GOT3 (cell line): ENCODE data around the gene GPD2.

Experiments used
- DNase-seq: peaks from one replicate; lab custom pipeline; 2025; ENCODE audit warnings: mixed read lengths; lab: John Stamatoyannopoulos, UW

The GPD2 gene

GRCh38 chr2:156435718-156436496, at the start of gene GPD2:
Gene GPD2 (plus strand): TSS chr2:156436379. CDS start chr2:156476106, 39,727 bp downstream.
- peak; percentile 60 for DNase-seq

DNA sequence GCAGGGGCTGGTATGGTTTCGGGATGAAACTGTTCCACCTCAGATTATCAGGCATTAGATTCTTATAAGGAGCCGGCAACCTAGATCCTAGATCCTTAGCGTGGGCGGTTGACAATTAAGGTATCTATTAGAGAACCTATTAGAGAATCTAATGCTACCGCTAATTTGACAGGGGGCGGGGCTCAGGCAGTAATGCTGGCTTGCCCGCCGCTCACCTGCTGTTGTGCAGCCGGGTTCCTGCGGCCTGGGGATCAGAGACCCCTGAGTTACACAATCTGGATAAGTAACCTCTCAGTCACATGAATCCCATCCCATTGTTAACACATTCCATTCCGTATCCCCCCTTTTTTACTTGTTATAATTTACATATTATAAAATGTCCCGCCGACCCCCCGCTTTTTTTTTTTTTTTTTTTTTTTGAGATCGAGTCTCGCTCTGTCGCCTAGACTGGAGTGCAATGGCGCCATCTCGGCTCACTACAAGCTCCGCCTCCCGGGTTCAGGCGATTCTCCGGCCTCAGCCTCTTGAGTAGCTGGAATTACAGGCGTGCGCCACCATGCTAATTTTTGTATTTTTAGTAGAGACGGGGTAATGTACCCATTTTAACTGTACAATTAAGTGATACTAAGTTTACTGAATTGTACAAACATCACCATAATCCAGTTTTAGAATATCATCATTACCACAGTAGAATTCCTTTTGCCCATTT, 42.0 kb upstream of the GPD2 start:
- no peak for DNase-seq

DNA sequence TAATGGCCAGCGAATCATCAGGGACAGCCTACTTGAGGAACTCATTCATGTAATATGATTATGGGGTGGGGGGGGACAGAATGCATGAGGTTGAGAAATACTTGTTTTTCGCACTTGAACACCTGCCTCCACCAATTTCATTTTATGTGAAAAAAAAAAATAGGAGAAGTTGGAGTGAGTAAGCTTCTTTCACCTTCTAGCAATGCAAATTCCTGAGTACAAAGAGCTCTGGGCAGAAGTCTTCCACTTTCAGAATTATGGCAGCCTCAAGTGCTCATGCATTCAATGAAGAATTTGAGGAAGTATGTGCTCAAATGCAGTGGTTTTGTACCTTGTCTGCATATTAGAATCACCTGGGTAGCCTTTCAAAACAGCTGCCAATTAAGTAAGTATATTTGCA, 40.1 kb upstream of the GPD2 start:
- DNase-seq = no peak

DNA sequence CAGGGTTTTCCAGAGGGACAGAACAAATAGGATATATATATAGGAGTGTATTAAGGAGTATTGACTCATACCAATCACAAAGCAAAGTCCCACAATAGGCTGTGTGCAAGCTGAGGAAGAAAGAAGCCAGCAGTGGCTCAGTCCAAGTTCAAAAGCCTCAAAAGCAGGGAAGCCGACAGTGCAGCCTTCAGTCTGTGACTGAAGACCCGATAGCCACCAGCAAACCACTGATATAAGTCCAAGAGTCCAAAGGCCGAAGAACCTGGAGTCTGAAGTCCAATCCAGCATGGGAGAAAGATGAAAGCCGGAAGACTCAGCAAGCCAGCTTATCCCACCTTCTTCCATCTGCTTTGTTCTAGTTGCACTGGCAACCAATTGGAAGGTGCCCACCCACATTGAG, 39.0 kb upstream of the GPD2 start:
- DNase-seq = no peak

DNA sequence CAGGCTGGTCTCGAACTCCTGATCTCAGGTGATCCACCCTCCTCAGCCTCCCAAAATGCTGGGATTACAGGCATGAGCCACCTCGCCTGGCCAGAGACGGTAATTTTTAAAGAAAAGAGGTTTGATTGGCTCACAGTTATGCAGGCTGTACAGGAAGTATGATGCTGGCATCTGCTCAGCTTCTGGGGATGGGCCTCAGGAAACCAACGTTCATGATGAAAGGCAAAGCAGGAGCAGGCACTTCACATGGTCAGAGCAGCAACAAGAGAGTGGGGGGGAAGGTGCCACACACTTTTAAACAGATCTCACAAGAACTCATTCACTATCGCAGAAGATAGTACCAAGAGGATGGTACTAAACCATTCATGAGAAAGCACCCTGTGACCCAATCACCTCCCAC, 38.0 kb upstream of the GPD2 start:
- DNase-seq = no peak

GRCh38 chr2:156399224-156399949, 36.8 kb upstream of the GPD2 start:
- DNase-seq = no peak

- peak; percentile 56 for DNase-seq
Measured at GRCh38 chr2:156399950-156400705, 36.1 kb upstream of the GPD2 start.

DNA sequence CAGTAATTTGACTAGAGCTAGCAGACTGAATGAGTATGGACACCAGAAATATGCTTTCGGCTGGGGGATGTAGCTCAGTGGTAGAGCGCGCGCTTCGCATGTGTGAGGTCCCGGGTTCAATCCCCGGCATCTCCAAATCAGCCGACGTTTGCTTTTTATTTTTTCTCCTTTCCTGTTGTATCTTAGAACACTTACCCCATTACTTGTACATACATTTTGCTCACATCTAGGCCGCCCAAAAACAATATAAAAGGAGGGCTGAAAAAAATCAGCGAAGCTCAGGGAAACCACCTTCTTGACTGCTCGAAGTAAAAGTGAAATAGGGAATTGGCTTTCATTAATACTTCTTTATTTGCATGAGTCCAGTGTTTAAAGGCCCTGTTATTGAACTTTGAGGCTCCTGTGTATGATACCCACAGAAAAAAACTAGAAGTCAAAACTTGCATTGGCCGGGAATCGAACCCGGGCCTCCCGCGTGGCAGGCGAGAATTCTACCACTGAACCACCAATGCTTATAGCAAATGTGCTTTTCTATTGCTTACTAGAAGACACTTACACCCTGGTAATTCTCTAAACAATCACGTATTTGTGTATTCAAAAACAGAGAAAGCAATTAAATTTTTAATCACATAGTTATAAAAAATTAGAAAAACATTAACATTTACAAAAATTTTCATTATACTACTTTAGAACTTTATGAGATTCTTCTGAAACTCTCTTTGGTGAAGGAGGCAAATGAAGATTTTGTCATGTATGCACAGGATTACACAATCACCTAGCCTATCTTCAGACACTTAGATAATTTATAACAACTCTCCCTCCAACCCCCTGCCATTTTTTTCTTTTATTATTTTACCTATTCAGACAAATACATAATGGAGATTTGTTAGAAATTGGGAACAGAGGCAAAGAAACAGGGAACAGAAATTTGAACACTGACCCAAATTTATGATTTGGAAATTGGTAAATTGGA, 35.2 kb upstream of the GPD2 start:
- DNase-seq = peak; percentile 56

GRCh38 chr2:156401861-156402260, 34.3 kb upstream of the GPD2 start:
- DNase-seq = no peak

DNA sequence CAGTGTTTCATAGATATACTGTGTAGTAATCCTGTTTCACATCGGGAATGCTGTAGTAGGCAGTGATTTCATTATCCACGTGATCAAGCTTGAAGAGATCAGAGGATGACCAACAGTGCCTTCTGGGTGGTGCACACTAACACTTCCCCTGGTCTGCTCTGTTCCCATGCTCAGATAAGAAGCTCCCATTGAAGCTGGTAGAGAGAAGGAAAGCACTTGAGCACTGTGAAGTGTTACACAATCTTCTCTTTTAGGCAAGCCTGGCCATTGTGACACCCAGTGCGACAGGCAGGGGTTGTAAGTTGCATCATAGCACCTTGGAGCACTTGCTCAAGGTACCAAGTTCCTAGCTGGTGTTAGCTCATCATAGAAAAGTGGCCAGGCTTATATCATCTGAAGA, 30.6 kb upstream of the GPD2 start:
- no peak for DNase-seq

GRCh38 chr2:156411835-156412234, 24.3 kb upstream of the GPD2 start:
- no peak for DNase-seq

- no peak for DNase-seq
Measured at GRCh38 chr2:156421851-156422250, 14.3 kb upstream of the GPD2 start.

DNA sequence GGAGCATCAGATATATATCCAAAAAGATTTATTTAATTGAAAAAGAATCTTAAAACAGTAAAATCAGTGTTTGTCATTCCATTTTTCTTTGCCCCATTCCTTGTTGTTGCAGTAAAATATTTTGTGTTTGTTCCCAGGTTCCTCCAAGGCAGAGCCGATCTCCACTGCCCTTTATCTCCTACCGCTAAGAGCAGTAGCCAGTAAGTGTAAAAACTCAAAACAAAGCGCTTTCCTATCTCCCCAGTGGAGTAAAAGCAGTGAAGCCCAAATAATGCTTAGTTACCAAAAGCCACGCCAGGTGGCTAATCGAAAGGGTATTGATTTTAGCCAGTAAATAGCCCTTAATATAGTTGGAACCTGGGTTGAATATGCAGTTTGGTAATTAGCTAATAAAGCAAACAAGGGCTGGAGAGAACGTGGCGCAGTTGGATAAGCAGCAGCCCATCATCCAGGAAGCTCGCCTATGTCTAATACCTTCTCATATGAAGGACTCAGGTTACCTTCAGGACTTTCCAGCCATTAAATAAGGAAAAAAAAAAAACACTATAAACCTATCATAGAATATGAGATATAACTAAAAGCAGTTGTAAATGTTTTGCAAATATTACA, 12.4 kb upstream of the GPD2 start:
- DNase-seq = no peak

DNA sequence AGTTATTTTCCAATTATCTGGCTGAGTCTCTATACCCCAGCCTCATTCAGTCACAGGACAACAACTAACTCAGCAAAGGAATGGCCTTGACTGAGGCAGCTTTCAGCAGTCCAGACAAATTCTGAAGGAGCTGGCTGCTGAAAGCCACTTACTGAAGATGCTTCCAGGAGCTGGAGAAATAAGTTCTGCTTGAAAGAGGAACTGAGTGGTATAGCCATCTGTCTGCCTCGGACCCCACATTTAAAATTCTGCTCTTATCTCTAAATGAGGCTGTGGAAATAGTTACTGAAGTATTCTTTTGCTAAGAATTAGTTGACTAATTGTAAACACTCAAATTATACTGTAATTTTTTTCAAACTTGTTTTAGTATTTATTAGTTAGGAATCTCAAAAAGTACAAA, 9.1 kb upstream of the GPD2 start:
- DNase-seq = no peak

- no peak for DNase-seq
Measured at GRCh38 chr2:156429211-156429610, 7.0 kb upstream of the GPD2 start.

DNA sequence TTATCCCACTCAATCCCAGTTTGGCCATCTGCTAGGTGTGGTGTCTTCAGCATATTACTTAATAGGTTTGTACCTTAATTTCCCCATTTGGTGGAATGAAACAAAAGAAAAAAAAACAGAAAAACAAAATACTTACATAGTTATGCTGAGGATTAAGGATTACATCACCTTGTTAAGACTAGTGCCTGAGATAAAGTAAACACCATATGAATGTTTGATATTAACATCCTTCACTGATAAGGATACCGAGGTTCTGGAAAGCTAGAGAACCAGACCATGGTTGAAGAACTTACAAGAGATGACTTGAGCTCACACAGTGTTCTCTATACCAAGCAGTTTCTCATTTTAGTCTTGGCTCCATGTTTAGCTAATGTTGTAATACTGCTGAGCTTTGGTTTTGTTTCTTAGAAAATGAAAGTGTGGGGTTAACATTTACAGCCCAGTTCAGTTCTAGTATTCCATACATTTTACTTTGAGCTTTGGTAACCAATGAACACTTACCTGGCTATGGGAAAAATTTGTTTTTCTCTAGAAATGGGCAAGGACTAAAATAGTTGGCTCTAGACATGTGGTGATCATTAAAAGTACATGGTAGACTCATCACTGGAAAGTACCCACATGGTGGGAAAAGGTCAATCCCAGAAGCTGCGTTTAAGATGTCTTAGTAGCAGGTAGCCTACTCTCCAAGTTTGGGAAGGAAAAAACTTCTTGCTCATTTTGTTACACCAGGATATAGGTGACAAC, 5.8 kb upstream of the GPD2 start:
- DNase-seq = no peak

DNA sequence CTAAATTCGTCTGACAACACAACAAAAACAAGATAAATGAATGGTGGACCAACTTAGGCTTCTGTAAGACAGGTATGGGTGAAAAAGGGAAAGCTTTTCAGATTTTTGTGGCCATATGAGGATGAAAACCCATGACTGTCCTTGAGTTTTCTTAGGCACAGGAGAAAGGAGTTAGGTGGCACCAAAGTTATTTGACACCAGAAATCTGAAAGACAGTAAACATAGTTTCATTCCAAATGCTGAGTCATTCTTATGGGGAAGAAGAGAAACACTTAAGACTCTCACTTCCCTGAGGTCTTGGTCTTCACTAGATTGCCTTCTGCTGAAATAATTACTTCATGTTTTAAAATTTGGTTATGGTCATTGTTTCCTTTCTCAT, 5.2 kb upstream of the GPD2 start:
- no peak for DNase-seq

GRCh38 chr2:156434461-156435291, 1.5 kb upstream of the GPD2 start:
- no peak for DNase-seq

DNA sequence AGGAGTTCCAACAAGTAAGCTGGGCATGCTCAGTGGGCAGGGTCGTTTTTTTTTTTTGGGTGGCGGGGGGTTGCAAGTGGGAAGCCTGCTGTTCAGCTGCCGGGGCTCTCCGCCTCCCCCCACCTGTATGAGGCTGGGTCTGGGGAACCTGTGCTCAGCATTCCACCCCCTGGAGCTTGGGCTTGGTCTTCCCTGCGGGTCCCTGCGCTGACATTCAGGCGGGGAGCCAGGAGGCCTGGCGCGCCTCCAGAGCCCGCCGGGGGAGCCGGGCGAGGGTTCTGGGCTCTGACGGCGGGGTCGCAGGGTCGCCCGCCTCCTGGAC, 822 bp upstream of the GPD2 start:
- no peak for DNase-seq
